GM12878 (cell line): Measurements from ENCODE around the gene OR2Y1. TPM values are rescaled to one million over a fixed set of nuclear protein-coding genes. Genes with fewer than 3 reads are reported as not detected.
"Not testable (repeated sequence)": the region's sequence is repeated elsewhere in the genome, so short reads cannot be mapped to it uniquely, and the experiment has no call there.

ENCODE experiments used
- ATAC-seq: fragments of 200-7000 bp; cut with Tn5 transposase; 3 replicates; pipeline ENCODE4 v1.9.1; 2020; ENCODE audit warnings: mild to moderate bottlenecking, moderate library complexity
- BruUV-seq: library from RNA; stranded (reverse); fragments of 400-500 nt; replicated peaks from 2 replicates; lab custom pipeline; 2021; lab: Mats Ljungman, UMichigan
- CTCF ChIA-PET: fragments of 300-600 bp; sonication (Branson Sonifier 250); formaldehyde crosslinking; extraction: SDS; loops from one replicate; lab custom pipeline; 2021; ENCODE audit warnings: inconsistent platforms; lab: Yijun Ruan, JAX
- POLR2A ChIA-PET: fragments of 350-600 bp; formaldehyde crosslinking; extraction: SDS; loops from one replicate; lab custom pipeline; 2021; ENCODE audit warnings: inconsistent platforms; lab: Charles Lee
- RAD21 ChIA-PET: fragments of 300-600 bp; sonication (Branson Sonifier 250); formaldehyde crosslinking; loops from one replicate; lab custom pipeline; 2023; ENCODE audit warnings: antibody characterized with exemption; ENCODE audit not compliant: unreplicated experiment; lab: Charles Lee
- SMC1A ChIA-PET: fragments of 300-600 bp; sonication (Branson Sonifier 250); formaldehyde crosslinking; loops from one replicate; lab custom pipeline; 2023; ENCODE audit not compliant: unreplicated experiment, uncharacterized antibody; lab: Charles Lee
- DNase-seq: peaks from one replicate; pipeline ENCODE4 v3.0.0-alpha.2; 2011; ENCODE audit warnings: low read depth, low spot score
- FAIRE-seq: peaks from 3 replicates; lab custom pipeline; 2011; peaks lifted over from hg19 to GRCh38; lab: Jason Lieb, UNC
- H2AFZ ChIP-seq: 2 replicates; pipeline ENCODE4 v1.6.0; 2011; ENCODE audit warnings: low read depth, low read length, control low read depth; ENCODE audit not compliant: control insufficient read depth
- H3K27ac ChIP-seq: 2 replicates; pipeline ENCODE4 v1.5.1; 2011; ENCODE audit warnings: control low read depth; ENCODE audit not compliant: control insufficient read depth, insufficient read depth
- H3K27me3 ChIP-seq, 2 experiments: replicated peaks in 1 of 2; 2 replicates each; pipeline versions ENCODE4 v1.6.0 to v1.6.1; 2011; ENCODE audit warnings: low read length in 1 of 2; ENCODE audit not compliant: control insufficient read depth in 2 of 2, insufficient read depth in 2 of 2
- H3K36me3 ChIP-seq, 2 experiments: 2 replicates each; pipeline ENCODE4 v1.5.1; 2011; ENCODE audit warnings: low read length in 1 of 2; ENCODE audit not compliant: control insufficient read depth in 2 of 2, insufficient read depth in 2 of 2
- H3K4me1 ChIP-seq: 2 replicates; pipeline ENCODE4 v1.6.1; 2011; ENCODE audit warnings: mild to moderate bottlenecking, low read length, moderate library complexity, mixed read lengths; ENCODE audit not compliant: control insufficient read depth, insufficient read depth
- H3K4me2 ChIP-seq: 2 replicates; pipeline ENCODE4 v1.6.0; 2011; ENCODE audit warnings: control low read depth; ENCODE audit not compliant: control insufficient read depth, insufficient read depth
- H3K4me3 ChIP-seq: fragments of 200-600 bp; sonication (generic); 2 replicates; pipeline ENCODE4 v1.5.1; 2016
- H3K79me2 ChIP-seq: 2 replicates; pipeline ENCODE4 v1.6.0; 2011; ENCODE audit warnings: low read length; ENCODE audit not compliant: control insufficient read depth, insufficient read depth
- H3K9ac ChIP-seq: 2 replicates; pipeline ENCODE4 v1.8.0; 2011; ENCODE audit warnings: low read length, control low read depth, mixed read lengths; ENCODE audit not compliant: control insufficient read depth, insufficient read depth
- H3K9me3 ChIP-seq: replicated peaks from 3 replicates; pipeline ENCODE4 v1.5.1; 2011; ENCODE audit warnings: mild to moderate bottlenecking, low read length; ENCODE audit not compliant: control insufficient read depth, insufficient read depth
- H4K20me1 ChIP-seq: 2 replicates; pipeline ENCODE4 v1.6.0; 2011; ENCODE audit not compliant: control insufficient read depth, insufficient read depth
- BCL11A ChIP-seq: IDR thresholded peaks from 2 replicates; pipeline ENCODE4 v1.6.1; 2011; ENCODE audit warnings: low read depth, low read length
- JUNB ChIP-seq: IDR thresholded peaks from 2 replicates; pipeline ENCODE4 v1.6.1; 2016; ENCODE audit warnings: antibody characterized with exemption, mild to moderate bottlenecking
- MTA2 ChIP-seq: fragments of 450-650 bp; IDR thresholded peaks from 2 replicates; pipeline ENCODE4 v1.6.1; 2016; ENCODE audit warnings: low read depth, mild to moderate bottlenecking, moderate library complexity
- WGBS: methylation state at CpG from one replicate; pipeline ENCODE4 v1.1.6; 2016; ENCODE audit warnings: low lambda C conversion rate; ENCODE audit not compliant: insufficient replicate concordance, insufficient coverage; ENCODE audit errors: missing lambda C conversion rate; 5-methylcytosine and 5-hydroxymethylcytosine counted together
- in situ Hi-C: fragments of 300-500 bp; cut with MboI; formaldehyde crosslinking; loops from 9 replicates; pipeline ENCODE4 v1.14.3; 2018; ENCODE audit warnings: mixed read lengths
- intact Hi-C: fragments of 100-400 bp; cut with micrococcal nuclease; formaldehyde crosslinking; loops from one replicate; pipeline ENCODE4 v1.14.2; 2022; ENCODE audit not compliant: unreplicated experiment
- polyA plus RNA-seq, 11 experiments: library from polyadenylated mRNA; depleted of rRNA in 4 of 11; unstranded in 6 of 11; stranded (reverse) in 5 of 11; fragments of >200 nt; fragmentation: Nextera tagmentation in 4 of 11; fragmentation: Illumina TruSeq in 1 of 11; extraction: Ambion mirVana in 4 of 11; extraction: Trizol in 1 of 11; gene quantifications; 1 replicate in 1 of 11; 2 replicates in 10 of 11; pipeline versions ENCODE4 v1.2.1 to v1.2.3, GENCODE V29; 2011 to 2016; ENCODE audit warnings: inconsistent platforms in 2 of 11, missing spikeins in 2 of 11, low read depth in 1 of 11
- total RNA-seq, 4 experiments: library from RNA; depleted of rRNA in 3 of 4; stranded (reverse); fragments of >200 nt in 3 of 4; fragmentation: Illumina TruSeq in 1 of 4; extraction: Trizol in 1 of 4; gene quantifications; 2 replicates each; pipeline versions ENCODE4 v1.2.1 to v1.2.3, GENCODE V29; 2013 to 2021
- TF ChIP-seq, protein P1 (sequence below): fragments of 450-650 bp; formaldehyde crosslinking; IDR thresholded peaks from 2 replicates; pipeline ENCODE4 v1.5.0; 2022; ENCODE audit warnings: mild to moderate bottlenecking, missing genetic modification characterization

OR2Y1 gene
- total and polyA plus RNA-seq, 10 of the 15 experiments (the other 5 are each of a cell fraction or from before 2014, with no cell fraction given): not detected

DNA sequence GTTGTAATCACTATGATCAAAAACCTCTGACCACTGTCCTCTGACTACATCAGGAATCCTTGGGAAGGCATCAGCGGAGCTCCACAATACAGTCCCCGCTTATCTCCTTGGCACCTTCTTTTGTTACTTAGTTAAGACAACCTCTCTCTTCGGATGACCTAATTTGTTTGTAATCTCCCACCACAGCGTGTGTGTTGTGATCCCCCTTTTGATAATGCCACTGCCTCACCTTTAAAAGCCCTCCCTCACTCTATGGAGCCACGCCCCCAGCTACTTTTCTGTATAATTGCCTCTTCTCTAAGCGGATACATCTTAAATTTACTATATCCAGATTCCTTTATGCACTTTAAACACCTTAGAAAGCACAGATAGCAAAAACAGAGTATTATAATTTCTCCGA lies 35.9 kb downstream of the OR2Y1 start:
- no peaks in the 10 kb centered on the region for H3K79me2 ChIP-seq
- no peaks in the 10 kb centered on the region for H3K4me1 ChIP-seq
- POLR2A ChIA-PET: no interaction called here
- 42% methylated on average over 7 of the region's 7 CpGs for WGBS
- TF ChIP-seq JUNB: no peak
- TF ChIP-seq, protein P1, sequence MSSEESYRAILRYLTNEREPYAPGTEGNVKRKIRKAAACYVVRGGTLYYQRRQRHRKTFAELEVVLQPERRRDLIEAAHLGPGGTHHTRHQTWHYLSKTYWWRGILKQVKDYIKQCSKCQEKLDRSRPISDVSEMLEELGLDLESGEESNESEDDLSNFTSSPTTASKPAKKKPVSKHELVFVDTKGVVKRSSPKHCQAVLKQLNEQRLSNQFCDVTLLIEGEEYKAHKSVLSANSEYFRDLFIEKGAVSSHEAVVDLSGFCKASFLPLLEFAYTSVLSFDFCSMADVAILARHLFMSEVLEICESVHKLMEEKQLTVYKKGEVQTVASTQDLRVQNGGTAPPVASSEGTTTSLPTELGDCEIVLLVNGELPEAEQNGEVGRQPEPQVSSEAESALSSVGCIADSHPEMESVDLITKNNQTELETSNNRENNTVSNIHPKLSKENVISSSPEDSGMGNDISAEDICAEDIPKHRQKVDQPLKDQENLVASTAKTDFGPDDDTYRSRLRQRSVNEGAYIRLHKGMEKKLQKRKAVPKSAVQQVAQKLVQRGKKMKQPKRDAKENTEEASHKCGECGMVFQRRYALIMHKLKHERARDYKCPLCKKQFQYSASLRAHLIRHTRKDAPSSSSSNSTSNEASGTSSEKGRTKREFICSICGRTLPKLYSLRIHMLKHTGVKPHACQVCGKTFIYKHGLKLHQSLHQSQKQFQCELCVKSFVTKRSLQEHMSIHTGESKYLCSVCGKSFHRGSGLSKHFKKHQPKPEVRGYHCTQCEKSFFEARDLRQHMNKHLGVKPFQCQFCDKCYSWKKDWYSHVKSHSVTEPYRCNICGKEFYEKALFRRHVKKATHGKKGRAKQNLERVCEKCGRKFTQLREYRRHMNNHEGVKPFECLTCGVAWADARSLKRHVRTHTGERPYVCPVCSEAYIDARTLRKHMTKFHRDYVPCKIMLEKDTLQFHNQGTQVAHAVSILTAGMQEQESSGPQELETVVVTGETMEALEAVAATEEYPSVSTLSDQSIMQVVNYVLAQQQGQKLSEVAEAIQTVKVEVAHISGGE (CRISPR knock-in tag): no peak
- no peak for TF ChIP-seq MTA2
- TF ChIP-seq BCL11A: no peak
- no peak for ATAC-seq
- intact Hi-C loops (no loop called here), in situ Hi-C loops (no loop called here)
- no peak for FAIRE-seq
- no peaks in the 10 kb centered on the region for H3K27me3 ChIP-seq
- SMC1A ChIA-PET: interaction anchor here (1.3 kb wide), 1 partner anchor 11 kb away, joined by 3 read pairs; no protein-coding TSS in a partner anchor
- BruUV-seq: no TSS peak
- CTCF ChIA-PET: interaction anchor here (1.9 kb wide), 1 partner anchor 14 kb away, joined by 12 read pairs; no protein-coding TSS in a partner anchor
- H3K27ac ChIP-seq: no peak overlapping the region
- no peak overlapping the region for H3K4me3 ChIP-seq
- H3K9me3 ChIP-seq: no peaks in the 10 kb centered on the region
- H3K36me3 ChIP-seq: no peaks in the 10 kb centered on the region
- no peaks in the 10 kb centered on the region for H4K20me1 ChIP-seq
- H3K4me2 ChIP-seq: no peak overlapping the region
- H2AFZ ChIP-seq: no peak overlapping the region
- no peak overlapping the region for H3K9ac ChIP-seq
- DNase-seq: no peak
- RAD21 ChIA-PET: no interaction called here

DNA sequence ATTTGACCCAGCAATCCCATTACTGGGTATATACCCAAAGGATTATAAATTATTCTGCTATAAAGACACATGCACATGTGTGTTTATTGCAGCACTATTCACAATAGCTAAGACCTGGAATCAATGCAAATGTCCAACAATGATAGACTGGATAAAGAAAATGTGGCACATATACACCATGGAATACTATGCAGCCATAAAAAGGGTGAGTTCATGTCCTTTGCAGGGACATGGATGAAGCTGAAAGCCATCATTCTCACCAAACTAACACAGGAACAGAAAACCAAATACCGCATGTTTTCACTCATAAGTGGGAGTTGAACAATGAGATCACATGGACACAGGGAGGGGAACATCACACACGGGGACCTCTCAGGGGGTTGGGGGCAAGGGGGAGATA lies 36.5 kb downstream of the OR2Y1 start:
- WGBS: 50% methylated on average over 2 of the region's 2 CpGs
- H3K79me2 ChIP-seq, H4K20me1 ChIP-seq, H3K9me3 ChIP-seq, H3K4me2 ChIP-seq, BruUV-seq, H3K27me3 ChIP-seq, FAIRE-seq, H3K4me1 ChIP-seq, H3K9ac ChIP-seq, POLR2A ChIA-PET, in situ Hi-C loops, H2AFZ ChIP-seq, SMC1A ChIA-PET, H3K36me3 ChIP-seq, H3K4me3 ChIP-seq, RAD21 ChIA-PET, DNase-seq, H3K27ac ChIP-seq, ATAC-seq, intact Hi-C loops: not testable (repeated sequence)
- CTCF ChIA-PET: interaction anchor here (1.9 kb wide), 1 partner anchor 15 kb away, joined by 12 read pairs; no protein-coding TSS in a partner anchor

DNA sequence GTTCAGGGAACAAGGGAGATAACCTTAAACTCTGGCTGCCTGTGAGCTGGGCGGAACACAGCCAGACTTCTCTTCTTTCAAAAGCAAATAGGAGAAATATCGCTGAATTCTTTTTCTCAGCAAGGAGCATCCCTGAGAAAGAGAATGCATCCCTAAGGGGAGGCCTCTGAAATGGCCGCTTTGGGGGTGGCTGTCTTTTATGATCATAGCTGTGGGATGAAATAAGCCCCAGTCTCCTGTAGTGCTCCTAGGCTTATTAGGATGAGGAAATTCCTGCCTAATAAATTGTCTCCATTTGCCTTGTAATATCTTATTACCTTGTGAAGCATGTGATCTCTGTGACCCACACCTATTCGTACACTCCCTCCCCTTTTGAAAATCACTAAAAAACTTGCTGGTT lies 39.4 kb downstream of the OR2Y1 start:
- H3K79me2 ChIP-seq, H3K36me3 ChIP-seq, SMC1A ChIA-PET, H3K4me3 ChIP-seq, H3K27me3 ChIP-seq, FAIRE-seq, H3K9me3 ChIP-seq, in situ Hi-C loops, intact Hi-C loops, H3K9ac ChIP-seq, H3K4me2 ChIP-seq, H3K27ac ChIP-seq, BruUV-seq, RAD21 ChIA-PET, POLR2A ChIA-PET, H4K20me1 ChIP-seq, H3K4me1 ChIP-seq, ATAC-seq, CTCF ChIA-PET, DNase-seq, H2AFZ ChIP-seq: not testable (repeated sequence)
- 61% methylated on average over 4 of the region's 4 CpGs for WGBS
